Chondrocyte (in vitro differentiated cells): ENCODE data around the gene CPB2. TPM values are rescaled to one million over a fixed set of nuclear protein-coding genes. Genes with fewer than 3 reads are reported as not detected.

Experiments
- DNase-seq: peaks from one replicate; pipeline ENCODE4 v3.0.0; 2021; ENCODE audit warnings: mixed read lengths, low spot score
- H3K27ac Mint-ChIP-seq: one replicate; pipeline ENCODE4 v1.8.0; 2021; ENCODE audit warnings: mild to moderate bottlenecking, moderate library complexity, mixed read lengths; ENCODE audit not compliant: unreplicated experiment
- H3K27me3 Mint-ChIP-seq: 2 replicates; pipeline ENCODE4 v1.8.0; 2021; ENCODE audit warnings: low read depth, mixed read lengths
- H3K36me3 Mint-ChIP-seq: 2 replicates; pipeline ENCODE4 v1.8.0; 2021; ENCODE audit warnings: low read depth, mixed read lengths
- H3K4me1 Mint-ChIP-seq: 2 replicates; pipeline ENCODE4 v1.8.0; 2021; ENCODE audit warnings: low read depth, mild to moderate bottlenecking, mixed read lengths
- H3K4me3 Mint-ChIP-seq: one replicate; pipeline ENCODE4 v1.8.0; 2021; ENCODE audit warnings: mild to moderate bottlenecking, moderate library complexity, mixed read lengths; ENCODE audit not compliant: unreplicated experiment
- H3K9me3 Mint-ChIP-seq: 2 replicates; pipeline ENCODE4 v1.8.0; 2021; ENCODE audit warnings: low read depth, mixed read lengths
- CTCF ChIP-seq: fragments of 200-600 bp; sonication (generic); IDR thresholded peaks from 2 replicates; pipeline ENCODE4 v1.5.0; 2021; ENCODE audit warnings: antibody characterized with exemption, mild to moderate bottlenecking, moderate library complexity
- total RNA-seq: library from RNA; stranded (reverse); gene quantifications from 3 replicates; pipeline ENCODE4 v1.2.1, GENCODE V29; 2021

The CPB2 gene
- total RNA-seq, 1 donor from 2014 or later = not detected

GRCh38 chr13:46121597-46122163 is 16.8 kb upstream of the CPB2 start:
- TF ChIP-seq CTCF = no peak
- Mint-ChIP-seq H3K36me3 (no peaks in the 10 kb centered on the region), H3K9me3 (no peaks in the 10 kb centered on the region), H3K27ac (no peak overlapping the region), H3K4me3 (no peak overlapping the region), H3K27me3 (peaks cover 2% of the 10 kb centered on the region), H3K4me1 (peaks cover 12% of the 10 kb centered on the region)
- DNase-seq = no peak

- Mint-ChIP-seq H3K4me1 (peaks cover 12% of the 10 kb centered on the region), H3K4me3 (no peak overlapping the region), H3K27me3 (peaks cover 2% of the 10 kb centered on the region), H3K36me3 (no peaks in the 10 kb centered on the region), H3K9me3 (no peaks in the 10 kb centered on the region), H3K27ac (no peak overlapping the region)
- TF ChIP-seq CTCF = no peak
- no peak for DNase-seq
Measured at GRCh38 chr13:46121033-46121432, 16.2 kb upstream of the CPB2 start.

GRCh38 chr13:46119883-46120614 is 15.2 kb upstream of the CPB2 start:
- no peaks in the 10 kb centered on the region for H3K36me3 Mint-ChIP-seq
- no peak overlapping the region for H3K27ac Mint-ChIP-seq
- H3K27me3 Mint-ChIP-seq = peaks cover 2% of the 10 kb centered on the region
- no peaks in the 10 kb centered on the region for H3K9me3 Mint-ChIP-seq
- no peak for DNase-seq
- H3K4me3 Mint-ChIP-seq = no peak overlapping the region
- peaks cover 12% of the 10 kb centered on the region for H3K4me1 Mint-ChIP-seq
- TF ChIP-seq CTCF = no peak

- no peak for TF ChIP-seq CTCF
- Mint-ChIP-seq H3K9me3 (no peaks in the 10 kb centered on the region), H3K27ac (no peak overlapping the region), H3K4me3 (no peak overlapping the region), H3K4me1 (peaks cover 18% of the 10 kb centered on the region), H3K36me3 (no peaks in the 10 kb centered on the region), H3K27me3 (no peaks in the 10 kb centered on the region)
- DNase-seq = no peak
Measured at GRCh38 chr13:46116653-46117502, 12.0 kb upstream of the CPB2 start.

GRCh38 chr13:46114613-46115012 is 9.8 kb upstream of the CPB2 start:
- H3K4me1 Mint-ChIP-seq = peaks cover 8% of the 10 kb centered on the region
- H3K36me3 Mint-ChIP-seq = no peaks in the 10 kb centered on the region
- no peak overlapping the region for H3K4me3 Mint-ChIP-seq
- no peak for DNase-seq
- no peak overlapping the region for H3K27ac Mint-ChIP-seq
- H3K9me3 Mint-ChIP-seq = no peaks in the 10 kb centered on the region
- H3K27me3 Mint-ChIP-seq = no peaks in the 10 kb centered on the region
- no peak for TF ChIP-seq CTCF
